AG04450 (cell line): ENCODE data around the gene PCED1B. TPM values are rescaled to one million over a fixed set of nuclear protein-coding genes. Genes with fewer than 3 reads are reported as not detected.

Experiments used
- CTCF ChIA-PET: fragments of 300-600, 350-600 bp; formaldehyde crosslinking; extraction: SDS; loops from one replicate; lab custom pipeline; 2022; ENCODE audit warnings: antibody characterized with exemption, inconsistent platforms; lab: Charles Lee
- POLR2A ChIA-PET: fragments of 350-600 bp; formaldehyde crosslinking; extraction: SDS; loops from one replicate; lab custom pipeline; 2021; ENCODE audit warnings: antibody characterized with exemption, inconsistent platforms; lab: Yijun Ruan, JAX
- DNase-seq: peaks from one replicate; pipeline ENCODE4 v3.0.0-alpha.2; 2011; ENCODE audit warnings: low read depth, low spot score
- H3K27ac ChIP-seq: one replicate; pipeline ENCODE4 v1.5.1; 2012; ENCODE audit warnings: low read depth, low read length, control low read depth
- H3K27me3 ChIP-seq: one replicate; pipeline ENCODE4 v1.6.0; 2012; ENCODE audit warnings: low read length; ENCODE audit not compliant: control insufficient read depth, insufficient read depth
- H3K4me3 ChIP-seq: 2 replicates; pipeline ENCODE4 v1.5.1; 2011; ENCODE audit warnings: mild to moderate bottlenecking, low read depth, low read length, control low read depth
- H3K9me3 ChIP-seq: 2 replicates; pipeline ENCODE4 v1.5.1; 2012; ENCODE audit warnings: low read length; ENCODE audit not compliant: control insufficient read depth, insufficient read depth
- polyA plus RNA-seq: library from polyadenylated mRNA; depleted of rRNA; stranded (reverse); fragments of >200 nt; gene quantifications from 2 replicates; pipeline ENCODE4 v1.2.3, GENCODE V29; 2011
- TF ChIP-seq, protein P1 (sequence below): IDR thresholded peaks from 2 replicates; pipeline ENCODE4 v1.5.1; 2011; ENCODE audit warnings: low read depth, low read length, control low read depth, inconsistent platforms

PCED1B gene
- polyA plus RNA-seq, 1 experiment: 0.88 TPM

DNA sequence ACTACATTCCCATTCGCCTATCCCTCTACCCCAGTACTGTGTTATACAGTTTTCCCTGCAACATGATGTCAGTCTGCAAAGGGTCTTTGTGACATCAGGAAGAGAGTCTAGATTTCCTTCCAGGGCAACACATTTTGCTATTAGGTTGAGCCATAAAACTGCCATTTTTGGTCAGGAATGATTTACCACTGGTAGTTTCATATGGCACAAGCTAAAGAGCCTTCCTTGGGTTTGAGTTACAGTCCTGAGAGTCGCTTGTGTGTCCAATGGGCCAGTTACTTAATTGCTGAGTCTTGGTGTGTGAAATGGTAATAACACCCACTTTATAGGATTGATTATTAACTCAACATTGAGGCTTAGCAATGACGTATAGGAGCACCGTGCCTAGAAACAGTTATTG, 23.0 kb downstream of the PCED1B start:
- no peaks in the 10 kb centered on the region for H3K27me3 ChIP-seq
- H3K27ac ChIP-seq: no peak overlapping the region
- DNase-seq: no peak
- ChIA-PET POLR2A (no interaction called here), CTCF (no interaction called here)
- no peaks in the 10 kb centered on the region for H3K9me3 ChIP-seq
- no peak overlapping the region for H3K4me3 ChIP-seq
- TF ChIP-seq, protein P1, sequence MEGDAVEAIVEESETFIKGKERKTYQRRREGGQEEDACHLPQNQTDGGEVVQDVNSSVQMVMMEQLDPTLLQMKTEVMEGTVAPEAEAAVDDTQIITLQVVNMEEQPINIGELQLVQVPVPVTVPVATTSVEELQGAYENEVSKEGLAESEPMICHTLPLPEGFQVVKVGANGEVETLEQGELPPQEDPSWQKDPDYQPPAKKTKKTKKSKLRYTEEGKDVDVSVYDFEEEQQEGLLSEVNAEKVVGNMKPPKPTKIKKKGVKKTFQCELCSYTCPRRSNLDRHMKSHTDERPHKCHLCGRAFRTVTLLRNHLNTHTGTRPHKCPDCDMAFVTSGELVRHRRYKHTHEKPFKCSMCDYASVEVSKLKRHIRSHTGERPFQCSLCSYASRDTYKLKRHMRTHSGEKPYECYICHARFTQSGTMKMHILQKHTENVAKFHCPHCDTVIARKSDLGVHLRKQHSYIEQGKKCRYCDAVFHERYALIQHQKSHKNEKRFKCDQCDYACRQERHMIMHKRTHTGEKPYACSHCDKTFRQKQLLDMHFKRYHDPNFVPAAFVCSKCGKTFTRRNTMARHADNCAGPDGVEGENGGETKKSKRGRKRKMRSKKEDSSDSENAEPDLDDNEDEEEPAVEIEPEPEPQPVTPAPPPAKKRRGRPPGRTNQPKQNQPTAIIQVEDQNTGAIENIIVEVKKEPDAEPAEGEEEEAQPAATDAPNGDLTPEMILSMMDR: no peak

DNA sequence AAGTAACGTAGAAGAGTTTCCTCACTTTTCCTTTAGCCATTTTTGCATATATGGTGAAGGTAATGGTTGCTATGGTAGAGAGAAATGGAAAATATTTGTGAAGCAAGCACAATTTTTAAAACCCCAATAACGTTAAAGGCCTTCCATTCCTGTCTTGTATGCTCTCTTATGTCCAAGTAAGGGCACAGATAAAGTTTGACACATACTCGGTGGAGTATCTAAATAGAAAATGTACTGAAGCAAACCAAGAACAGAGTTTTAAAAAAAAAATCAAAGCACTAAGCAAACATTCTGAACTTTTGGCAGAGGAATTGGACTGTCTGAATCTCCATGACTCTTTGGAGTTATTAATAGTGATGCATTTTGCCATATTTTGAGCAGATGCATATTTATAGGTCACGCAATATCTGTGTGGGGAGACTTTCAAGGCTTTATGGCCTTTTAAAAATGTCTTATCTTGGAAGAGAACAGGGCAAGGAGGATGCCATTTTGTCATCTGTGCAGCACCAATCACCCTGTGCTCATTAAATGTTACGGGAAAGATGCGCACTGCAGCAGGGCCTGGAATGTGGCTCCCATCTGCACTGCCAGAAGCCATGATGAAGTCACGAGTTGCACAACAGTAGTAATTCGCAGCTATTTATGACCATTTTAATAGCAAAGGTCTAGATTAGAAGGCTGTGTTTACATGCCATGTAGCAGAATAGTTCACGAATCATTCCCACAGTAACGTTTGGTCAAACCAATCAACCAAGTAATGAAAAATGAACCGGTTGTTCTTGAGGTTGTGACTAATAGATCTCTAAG, 23.6 kb downstream of the PCED1B start:
- POLR2A ChIA-PET: no interaction called here

DNA sequence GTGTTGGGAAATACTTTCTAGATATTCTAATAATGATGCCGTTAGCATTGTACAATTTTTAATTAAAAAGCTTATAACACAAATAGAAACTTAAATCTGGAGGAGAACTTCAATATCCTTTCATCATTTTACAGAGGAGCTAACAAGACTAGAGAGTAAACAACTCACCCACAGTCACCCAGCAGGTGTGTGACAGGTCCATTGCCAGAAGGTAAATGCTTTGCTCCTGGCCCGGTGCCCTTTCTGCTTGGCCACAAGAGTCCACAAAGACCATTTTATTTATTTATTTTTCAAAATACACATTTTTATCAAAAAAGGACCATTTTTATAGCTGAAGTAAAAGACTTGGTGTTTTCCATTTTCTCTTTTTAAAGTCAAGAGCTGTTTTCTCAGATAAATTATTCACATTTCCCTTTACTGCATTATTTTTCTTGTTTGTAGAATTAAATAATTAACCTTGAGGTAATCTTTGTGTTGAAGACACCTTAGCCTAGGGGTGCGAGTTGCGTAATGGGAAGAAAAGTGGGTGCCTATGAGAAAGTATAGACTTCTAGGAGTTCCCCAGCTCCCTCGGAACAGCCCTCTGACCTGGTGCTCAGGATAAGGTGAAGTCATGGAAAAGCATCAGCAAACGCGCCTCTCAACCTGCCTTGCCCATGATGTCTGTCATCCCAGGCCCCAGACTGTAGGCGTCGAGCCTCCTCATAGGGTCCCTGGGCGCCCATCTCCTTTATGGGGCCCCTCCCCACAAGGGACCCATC, 26.7 kb downstream of the PCED1B start:
- CTCF ChIA-PET: interaction anchor here (0.6 kb wide), 1 partner anchor 265 kb away, joined by 3 read pairs; no protein-coding TSS in a partner anchor
- Histone ChIP-seq H3K9me3 (no peaks in the 10 kb centered on the region), H3K27me3 (no peaks in the 10 kb centered on the region), H3K27ac (no peak overlapping the region), H3K4me3 (no peak overlapping the region)
- POLR2A ChIA-PET: no interaction called here
- TF ChIP-seq, protein P1: no peak
- DNase-seq: no peak

More for the DNA sequence above, 23.6 kb downstream of the PCED1B start:
- Histone ChIP-seq H3K27ac (peak overlapping the region; percentile 59), H3K27me3 (no peaks in the 10 kb centered on the region), H3K4me3 (no peak overlapping the region), H3K9me3 (no peaks in the 10 kb centered on the region)
- CTCF ChIA-PET: no interaction called here
- DNase-seq: peak; percentile 54
- TF ChIP-seq, protein P1: no peak

DNA sequence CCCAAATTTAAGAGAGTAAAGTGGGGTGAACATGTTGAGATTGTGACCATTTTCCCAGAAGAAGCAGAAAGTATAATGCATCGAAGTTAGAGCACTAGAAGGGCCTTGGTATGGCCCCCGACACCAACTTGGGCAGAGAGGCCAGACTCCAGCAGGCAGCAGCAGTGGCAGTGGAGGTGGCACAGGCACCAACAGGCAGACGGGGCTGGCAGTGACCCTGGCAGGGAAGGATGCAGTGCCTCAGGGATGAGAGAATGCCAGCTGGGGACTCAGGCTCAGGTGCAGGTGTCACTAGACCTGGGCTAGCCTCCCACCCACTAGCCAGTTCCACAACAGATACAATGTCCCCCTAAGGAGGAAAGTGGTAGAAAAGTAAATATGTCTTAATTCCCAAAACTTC, 28.0 kb downstream of the PCED1B start:
- no peaks in the 10 kb centered on the region for H3K27me3 ChIP-seq
- no peak for DNase-seq
- POLR2A ChIA-PET: no interaction called here
- H3K27ac ChIP-seq: no peak overlapping the region
- TF ChIP-seq, protein P1: no peak
- CTCF ChIA-PET: no interaction called here
- no peak overlapping the region for H3K4me3 ChIP-seq
- H3K9me3 ChIP-seq: no peaks in the 10 kb centered on the region

DNA sequence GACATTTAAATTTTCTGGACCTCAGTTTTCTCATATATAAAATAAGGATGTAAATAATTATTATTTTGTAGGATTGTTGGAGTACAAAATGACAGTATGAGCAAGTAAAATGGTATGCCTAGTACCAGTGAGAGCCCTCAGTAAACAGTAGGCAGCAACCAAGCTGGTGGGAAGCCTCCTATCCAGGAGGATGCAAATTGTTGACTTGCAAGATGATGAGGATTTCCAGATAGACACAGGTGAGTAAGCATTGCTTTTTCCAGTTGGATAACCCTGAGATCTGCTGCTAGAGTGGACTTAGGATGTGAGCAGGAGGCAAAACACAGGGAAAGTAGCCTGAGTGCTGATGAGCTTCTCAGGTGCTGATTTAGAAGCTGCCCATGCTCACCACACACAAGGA, 28.5 kb downstream of the PCED1B start:
- H3K4me3 ChIP-seq: no peak overlapping the region
- H3K27me3 ChIP-seq: no peaks in the 10 kb centered on the region
- ChIA-PET CTCF (no interaction called here), POLR2A (no interaction called here)
- H3K27ac ChIP-seq: no peak overlapping the region
- TF ChIP-seq, protein P1: no peak
- DNase-seq: no peak
- H3K9me3 ChIP-seq: no peaks in the 10 kb centered on the region
